Activated T-helper 9 cell treated with anti-CD3 and anti-CD28 coated beads, Interleukin-2, amount 50 U/mL, for 16 hours (primary cell): ENCODE results near the gene RXFP4.
"Not testable (repeated sequence)": the region's sequence is repeated elsewhere in the genome, so short reads cannot be mapped to it uniquely, and the experiment has no call there.

Experiments
- DNase-seq: peaks from one replicate; pipeline ENCODE4 v3.0.0-alpha.2; 2020; ENCODE audit warnings: low read depth

Gene RXFP4

DNA sequence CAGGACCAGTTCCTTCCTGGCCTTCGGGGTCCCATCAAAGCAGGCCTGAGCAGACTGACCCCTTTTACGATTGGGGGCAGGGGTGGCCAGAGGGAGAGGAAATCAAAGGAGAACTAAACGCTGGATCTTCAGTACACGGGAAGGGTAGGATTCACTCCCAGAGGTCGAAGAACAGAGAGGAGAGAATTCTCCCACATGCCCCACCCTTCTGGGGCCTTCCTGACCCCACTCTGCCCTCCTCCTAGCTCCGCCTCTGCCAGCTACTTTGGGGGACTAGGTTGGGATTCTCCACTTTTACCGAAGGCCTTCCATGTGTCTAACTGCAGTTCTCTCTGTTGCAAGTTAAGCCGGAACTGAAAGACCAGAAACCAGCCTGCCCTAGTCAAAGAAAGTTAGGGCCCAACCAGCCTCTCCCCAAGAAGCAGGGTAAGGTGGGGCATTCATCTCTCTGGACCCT, 37.6 kb downstream of the RXFP4 start:
- no peak for DNase-seq

DNA sequence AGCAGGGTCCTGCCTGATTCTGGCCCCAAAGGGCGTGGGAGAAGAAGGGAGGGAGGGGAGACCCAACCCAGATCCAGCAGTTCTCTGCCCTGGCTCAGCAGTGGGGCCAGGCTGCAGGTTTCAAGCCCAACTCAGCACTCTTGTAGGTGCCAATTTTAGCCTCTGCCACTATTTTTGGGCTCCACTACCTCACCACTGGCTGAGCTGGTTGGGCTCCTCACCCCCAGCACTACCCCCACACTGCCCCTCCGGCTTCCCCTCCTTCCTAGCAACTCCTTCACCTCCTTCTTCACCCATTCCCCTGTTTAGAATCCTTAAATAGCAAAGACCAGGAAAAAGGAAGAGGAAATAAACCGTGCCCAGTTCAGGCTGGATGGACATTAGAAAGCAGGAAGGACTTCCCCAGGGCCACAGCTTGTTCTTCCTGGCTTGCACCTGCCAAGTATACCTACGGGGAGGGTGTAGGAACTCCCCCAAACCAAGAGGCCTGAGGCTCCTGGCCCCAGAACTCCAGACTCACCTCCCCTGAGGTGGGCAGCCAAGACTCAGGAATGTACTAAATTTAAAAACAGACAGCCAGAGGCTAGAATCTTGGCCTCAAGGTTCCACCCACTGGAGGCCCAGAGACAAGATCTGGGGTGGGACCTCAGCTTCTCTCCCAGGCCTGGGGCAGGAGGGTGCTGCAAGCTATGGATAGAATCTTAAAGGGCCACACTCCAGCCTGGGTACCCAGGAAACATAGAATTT, 38.3 kb downstream of the RXFP4 start:
- no peak for DNase-seq

DNA sequence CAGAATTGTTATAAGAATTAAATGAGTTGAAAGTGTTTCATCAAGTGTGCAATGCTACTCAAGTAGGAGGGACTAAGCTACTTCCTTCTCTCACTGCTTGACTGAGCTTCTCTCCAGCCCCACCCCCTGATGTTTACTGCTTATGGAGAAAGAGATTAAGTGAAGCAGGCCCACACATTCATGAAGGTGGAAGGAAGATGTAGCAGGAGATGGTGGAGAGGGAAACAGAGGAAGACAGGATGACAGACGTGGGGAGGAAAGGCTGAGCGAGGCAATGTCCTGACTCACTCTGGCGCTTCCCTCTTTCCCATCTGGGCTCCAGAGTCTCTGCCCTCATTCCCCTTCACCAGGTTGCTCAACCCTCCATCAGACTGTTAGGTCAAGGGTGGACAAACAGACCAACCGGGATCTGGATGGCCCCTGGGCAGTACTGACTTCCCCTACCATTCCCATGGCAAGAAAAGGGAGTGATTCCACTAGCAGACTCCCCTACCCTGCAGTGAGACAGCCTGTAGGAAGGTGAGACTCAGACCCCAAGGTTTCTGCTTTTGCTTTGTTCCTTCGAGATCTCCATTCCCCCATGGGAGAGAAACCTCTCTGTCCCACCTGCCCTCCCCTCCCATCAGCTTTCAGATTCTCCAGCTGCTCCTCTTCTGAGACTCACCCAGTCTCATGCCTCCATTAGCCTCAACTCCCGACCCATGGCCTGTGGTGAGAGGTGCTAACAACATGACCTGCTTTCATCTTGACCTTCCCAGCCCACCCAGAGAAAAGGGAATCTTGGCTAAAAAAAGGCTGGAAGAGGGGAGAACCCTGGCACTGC, 40.0 kb downstream of the RXFP4 start:
- DNase-seq: no peak

DNA sequence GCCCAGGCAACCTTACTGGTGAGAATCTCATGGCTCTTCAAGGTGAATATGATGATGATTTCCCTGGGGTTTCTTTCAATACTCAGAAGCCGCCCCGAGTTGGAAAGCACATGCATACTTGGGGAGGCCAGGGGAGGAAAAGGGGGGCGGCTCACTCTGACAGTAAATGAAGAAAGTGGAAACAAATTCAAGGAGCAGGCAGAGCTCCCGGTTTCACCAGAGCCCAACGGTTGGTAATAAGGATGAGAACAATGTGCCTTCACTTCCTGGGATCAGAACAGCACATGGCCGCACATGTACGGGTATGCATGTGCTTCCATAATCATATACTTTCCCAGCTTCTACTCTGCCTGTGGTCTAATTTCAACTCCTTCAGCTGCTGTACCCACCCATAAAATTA, 40.7 kb downstream of the RXFP4 start:
- DNase-seq: no peak

DNA sequence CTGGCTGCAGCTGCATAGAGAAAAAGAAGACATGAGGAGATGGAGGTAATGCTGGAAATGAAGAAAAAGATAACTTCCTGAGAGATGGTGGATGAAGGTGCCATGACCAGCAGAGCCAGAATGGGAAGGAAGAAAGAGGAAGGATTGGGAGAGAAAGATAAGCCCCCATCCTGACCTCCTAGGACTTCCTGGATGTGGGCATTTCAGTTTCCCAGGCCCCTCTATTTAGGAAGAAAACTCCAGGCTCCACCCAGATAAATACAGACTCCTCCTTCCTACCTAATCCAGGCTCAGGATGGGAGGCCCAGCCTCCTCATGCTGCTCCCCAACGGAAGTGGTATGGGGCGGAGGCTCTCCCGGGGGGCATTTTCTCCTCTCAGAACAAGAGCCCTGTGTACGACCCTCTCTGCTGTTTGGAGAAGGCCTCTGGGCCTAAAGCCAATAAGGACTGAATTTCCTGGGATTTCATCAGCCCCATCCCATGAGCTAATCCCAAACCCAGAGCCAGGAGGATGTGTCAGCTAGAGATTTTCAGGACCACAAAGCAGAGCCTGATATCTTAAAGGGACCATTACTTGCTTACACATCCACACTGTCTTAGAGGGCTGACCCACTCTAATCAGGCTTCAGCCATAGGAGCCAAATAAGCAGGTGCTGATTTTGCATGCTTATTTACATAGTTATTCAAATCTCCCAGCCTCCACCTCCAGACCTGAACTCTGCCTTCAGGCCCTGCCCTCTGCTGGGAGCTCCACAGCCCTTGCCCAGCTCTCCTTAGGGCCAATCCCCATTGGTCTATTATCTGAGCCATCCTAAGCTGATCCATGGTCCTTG, 42.0 kb downstream of the RXFP4 start:
- DNase-seq: no peak

DNA sequence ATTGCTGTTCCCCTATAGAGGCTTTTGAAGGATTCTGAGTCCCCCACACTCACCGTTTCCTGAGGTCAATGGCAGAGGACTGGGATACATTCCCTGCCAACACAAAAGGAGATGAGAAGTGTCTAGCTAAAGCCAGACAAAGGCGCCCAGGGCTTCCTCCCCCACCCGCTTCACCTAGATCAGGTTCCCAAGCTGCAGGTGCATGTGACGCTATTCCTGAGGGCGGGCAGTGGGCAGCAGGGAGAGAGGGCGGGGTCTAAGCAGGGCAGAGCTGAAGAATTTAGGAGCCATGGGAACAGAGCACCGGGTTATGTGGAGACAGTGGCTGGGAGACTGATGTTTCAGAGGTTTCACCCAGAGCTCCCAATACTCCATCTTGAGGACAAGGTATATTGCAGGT, 42.9 kb downstream of the RXFP4 start:
- DNase-seq: no peak

DNA sequence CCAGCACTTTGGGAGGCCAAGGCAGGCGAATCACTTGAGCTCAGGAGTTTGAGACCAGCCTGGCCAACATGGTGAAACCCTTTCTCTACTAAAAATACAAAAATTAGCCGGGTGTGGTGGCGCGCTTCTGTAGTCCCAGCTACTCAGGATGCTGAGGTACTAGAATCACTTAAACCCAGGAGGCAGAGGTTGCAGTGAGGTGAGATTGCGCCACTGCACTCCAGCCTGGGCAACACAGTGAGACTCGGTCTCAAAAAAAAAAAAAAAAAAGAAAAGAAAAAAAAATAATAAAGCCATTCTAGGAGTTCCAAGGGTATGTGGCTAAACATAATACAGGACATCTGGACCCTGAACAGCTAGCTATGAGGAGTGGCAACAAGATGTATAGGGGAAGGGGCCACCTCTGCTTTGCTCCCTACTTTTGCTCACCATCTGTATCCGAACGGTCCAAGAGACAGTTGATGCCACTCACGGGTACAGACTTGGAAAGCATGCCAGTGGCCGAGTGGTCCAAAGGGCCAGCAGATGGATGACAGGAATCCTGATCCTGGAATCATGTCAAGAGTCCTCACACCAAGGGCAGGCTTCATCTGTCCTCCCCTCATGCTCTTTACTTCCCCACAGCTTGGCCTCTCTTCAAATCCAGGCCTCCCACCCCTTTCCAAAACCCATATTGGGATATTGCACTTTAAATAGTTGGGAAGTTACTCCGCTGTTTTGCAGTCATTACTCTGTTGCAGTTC, 43.6 kb downstream of the RXFP4 start:
- not testable (repeated sequence) for DNase-seq

DNA sequence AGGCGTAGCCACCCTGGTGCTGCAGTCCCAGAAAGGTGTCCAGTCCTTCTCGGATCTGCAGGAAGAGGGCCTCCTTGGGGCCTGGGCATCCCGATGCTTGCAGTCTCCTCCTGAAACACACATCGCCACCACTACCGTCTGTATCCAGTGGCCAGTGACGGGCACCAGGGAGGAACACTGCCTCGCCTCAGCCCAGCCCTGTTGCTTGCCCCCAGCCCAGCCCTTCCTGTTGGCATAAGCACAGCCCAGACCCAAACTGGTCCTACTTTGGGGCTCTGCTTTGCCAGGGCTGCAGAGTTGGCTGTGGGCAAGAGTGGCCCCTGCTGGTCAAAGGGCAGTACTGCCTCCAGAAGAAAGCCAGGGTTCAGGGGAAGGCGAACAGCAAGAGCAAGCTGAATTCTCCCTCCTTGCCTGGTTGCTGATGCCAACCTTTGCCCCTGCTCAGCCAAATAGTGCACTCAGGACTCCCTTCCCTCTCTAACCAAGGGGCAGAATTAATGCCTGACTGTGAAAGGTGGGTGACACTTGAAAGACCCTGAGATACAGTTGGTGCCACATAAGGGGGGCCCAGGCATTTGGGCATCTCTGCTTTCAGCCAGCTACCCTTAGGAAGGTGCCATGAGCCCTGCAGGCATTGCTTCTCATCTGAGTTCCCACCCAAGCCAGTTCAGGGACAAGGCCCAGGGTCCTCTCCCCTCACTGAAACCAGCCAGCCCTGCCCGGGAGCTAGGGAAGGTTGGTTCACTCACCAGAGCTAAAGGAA, 48.0 kb downstream of the RXFP4 start:
- DNase-seq: peak; percentile 59

DNA sequence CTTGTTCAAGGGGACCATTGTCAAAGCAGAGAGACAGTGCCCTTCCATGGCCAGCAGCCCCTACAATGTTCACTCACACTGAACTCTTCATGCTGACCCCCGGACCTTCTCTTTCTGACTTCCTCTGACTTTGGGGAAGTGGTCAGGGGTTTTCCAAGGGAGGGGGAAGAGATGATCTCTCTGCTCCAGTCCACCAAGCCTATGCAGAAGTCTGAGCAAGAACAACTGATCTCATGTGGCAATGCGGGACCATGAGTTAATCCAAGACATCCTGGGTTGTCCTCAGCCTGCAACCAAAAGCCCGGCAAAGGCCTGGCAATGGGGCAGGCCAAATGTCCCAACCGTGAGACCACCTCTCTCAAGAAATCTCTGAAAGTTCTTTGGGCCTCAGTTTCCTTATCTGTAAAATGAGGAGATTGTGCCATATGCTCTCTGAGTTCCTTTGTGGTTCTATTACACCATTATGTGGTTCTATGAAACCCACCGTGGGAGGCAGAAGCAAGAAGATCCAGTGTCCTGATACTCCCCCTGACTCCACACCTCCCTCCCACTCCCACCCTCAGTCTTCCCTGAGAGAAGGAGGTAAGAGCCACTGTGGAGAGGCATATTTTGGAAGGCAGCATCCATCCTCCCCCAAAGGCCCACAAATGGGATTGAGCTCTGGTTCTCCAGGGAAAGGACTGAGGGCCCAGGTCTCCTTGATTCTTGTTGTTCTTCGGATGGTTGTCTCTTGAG, 48.7 kb downstream of the RXFP4 start:
- no peak for DNase-seq
